SU-DHL-6 (cell line): ENCODE measurements around the gene WNT3.

Source experiments
- CTCF ChIP-seq: fragments of 200-600 bp; sonication (generic); IDR thresholded peaks from one replicate; pipeline ENCODE4 v1.5.1; 2017; ENCODE audit warnings: antibody characterized with exemption, mild to moderate bottlenecking, low read length, moderate library complexity; ENCODE audit not compliant: insufficient read depth, poor library complexity, severe bottlenecking
- EZH2phosphoT487 ChIP-seq: fragments of 200-600 bp; sonication (generic), shearing (Covaris generic); conservative IDR thresholded peaks from 2 replicates; pipeline ENCODE4 v1.6.1; 2018; ENCODE audit warnings: mild to moderate bottlenecking, antibody characterized with exemption, low read length, moderate library complexity, mixed read lengths

- TF ChIP-seq CTCF, result no peak
- no peak for TF ChIP-seq EZH2phosphoT487
These were observed 61.6 kb downstream of the WNT3 start for GRCh38 chr17:46756861-46757260.
